Ishikawa (cell line): ENCODE results near the gene CCM2.

Experiments used
- CEBPB ChIP-seq: IDR thresholded peaks from 2 replicates; pipeline ENCODE4 v1.6.1; 2012
- EP300 ChIP-seq: IDR thresholded peaks from 2 replicates; pipeline ENCODE4 v1.6.1; 2012; ENCODE audit warnings: borderline replicate concordance
- MAX ChIP-seq: IDR thresholded peaks from 2 replicates; pipeline ENCODE4 v1.6.1; 2012
- RAD21 ChIP-seq: IDR thresholded peaks from 2 replicates; pipeline ENCODE4 v1.6.1; 2012; ENCODE audit warnings: low read depth
- REST ChIP-seq: IDR thresholded peaks from 2 replicates; pipeline ENCODE4 v1.6.1; 2012; ENCODE audit warnings: low read depth, mild to moderate bottlenecking
- TAF1 ChIP-seq: IDR thresholded peaks from 2 replicates; pipeline ENCODE4 v1.6.1; 2012; ENCODE audit warnings: low read depth, mild to moderate bottlenecking
- TCF12 ChIP-seq: IDR thresholded peaks from 2 replicates; pipeline ENCODE4 v1.6.1; 2012; ENCODE audit warnings: low read depth
- TEAD4 ChIP-seq: IDR thresholded peaks from 2 replicates; pipeline ENCODE4 v1.6.1; 2012
- USF1 ChIP-seq: IDR thresholded peaks from 2 replicates; pipeline ENCODE4 v1.6.1; 2012
- YY1 ChIP-seq: IDR thresholded peaks from 2 replicates; pipeline ENCODE4 v1.6.1; 2012; ENCODE audit warnings: low read depth

- TF ChIP-seq TCF12 (no peak), MAX (no peak), CEBPB (no peak), YY1 (no peak), TEAD4 (no peak), TAF1 (no peak), REST (no peak), USF1 (no peak), EP300 (no peak), RAD21 (no peak)
Observed at GRCh38 chr7:44975331-44976039, 24.5 kb upstream of the CCM2 start.
